ENCODE results near the gene PHF21B.

The PHF21B gene

GRCh38 chr22:44983878-44984482, 25.8 kb downstream of the PHF21B start:
- H3K27me3 ChIP-seq: peaks cover 6% of the 10 kb centered on the region
- no peak overlapping the region for H3K27ac ChIP-seq
- no peaks in the 10 kb centered on the region for H3K36me3 ChIP-seq
- no peaks in the 10 kb centered on the region for H3K4me1 ChIP-seq (ENCODE audit: control insufficient read depth in 1 of 2, insufficient read depth in 1 of 2, low read depth in 1 of 2, low read length in 1 of 2)
- no peak overlapping the region for H3K4me3 ChIP-seq (ENCODE audit: low read depth in 1 of 2, low read length in 1 of 2)
- no peak for TF ChIP-seq CTCF (IDR thresholded peaks at IDR 0.05)
- no peaks in the 10 kb centered on the region for H3K9me3 ChIP-seq

DNA sequence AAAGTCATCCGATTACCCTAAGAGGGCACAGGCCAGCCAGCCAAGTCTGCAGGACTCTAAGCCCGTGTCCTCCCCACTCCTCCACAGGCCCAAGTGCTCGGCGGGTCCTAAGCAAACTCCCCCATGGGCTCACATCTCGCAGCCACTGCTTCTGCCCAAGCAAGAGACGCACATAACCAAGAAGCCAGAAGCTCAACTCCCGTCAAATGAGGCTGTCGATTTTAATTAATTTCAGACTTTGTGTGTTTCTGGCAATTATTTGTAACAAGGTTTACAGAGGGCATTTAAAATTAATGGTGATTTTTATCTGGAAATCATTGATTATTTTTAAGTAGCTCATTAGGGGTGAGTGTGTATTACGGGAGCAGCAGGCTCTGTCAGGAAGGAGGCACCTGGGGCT, 27.4 kb downstream of the PHF21B start:
- H3K4me1 ChIP-seq (ENCODE audit: control insufficient read depth in 1 of 2, insufficient read depth in 1 of 2, low read depth in 1 of 2, low read length in 1 of 2): no peaks in the 10 kb centered on the region
- H3K27me3 ChIP-seq: peaks cover 6% of the 10 kb centered on the region
- H3K27ac ChIP-seq: no peak overlapping the region
- no peaks in the 10 kb centered on the region for H3K9me3 ChIP-seq
- no peak for TF ChIP-seq CTCF (IDR thresholded peaks at IDR 0.05)
- H3K36me3 ChIP-seq: no peaks in the 10 kb centered on the region
- H3K4me3 ChIP-seq (ENCODE audit: low read depth in 1 of 2, low read length in 1 of 2): no peak overlapping the region

GRCh38 chr22:44981857-44982256, 27.9 kb downstream of the PHF21B start:
- H3K27me3 ChIP-seq: peaks cover 6% of the 10 kb centered on the region
- no peaks in the 10 kb centered on the region for H3K36me3 ChIP-seq
- H3K4me3 ChIP-seq (ENCODE audit: low read depth in 1 of 2, low read length in 1 of 2): no peak overlapping the region
- H3K4me1 ChIP-seq (ENCODE audit: control insufficient read depth in 1 of 2, insufficient read depth in 1 of 2, low read depth in 1 of 2, low read length in 1 of 2): no peaks in the 10 kb centered on the region
- no peak overlapping the region for H3K27ac ChIP-seq
- no peak for TF ChIP-seq CTCF (IDR thresholded peaks at IDR 0.05)
- H3K9me3 ChIP-seq: no peaks in the 10 kb centered on the region

DNA sequence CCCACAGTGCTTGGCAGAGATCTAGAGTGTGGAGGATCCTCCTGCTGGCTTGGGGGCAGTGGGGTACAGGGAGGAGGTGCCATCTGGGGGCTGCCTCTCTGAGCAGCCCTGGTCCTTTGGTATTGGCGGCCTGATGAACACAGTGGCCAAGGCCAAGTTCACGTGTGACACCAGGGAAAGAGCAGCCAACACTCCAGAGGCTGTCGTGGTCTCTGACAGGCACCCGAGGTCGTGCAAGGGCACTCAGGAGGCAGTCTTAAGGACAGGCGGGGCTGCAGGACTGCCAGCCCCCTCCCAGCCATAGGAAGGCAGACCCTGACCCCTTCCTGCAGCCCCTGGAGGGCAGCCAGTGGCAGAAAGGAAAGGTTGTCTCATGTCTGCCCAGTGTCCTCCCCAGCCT, 30.7 kb downstream of the PHF21B start:
- Histone ChIP-seq H3K27ac (no peak overlapping the region), H3K4me1 (ENCODE audit: control insufficient read depth in 1 of 2, insufficient read depth in 1 of 2, low read depth in 1 of 2, low read length in 1 of 2) (no peaks in the 10 kb centered on the region), H3K36me3 (no peaks in the 10 kb centered on the region), H3K27me3 (peaks cover 6% of the 10 kb centered on the region), H3K9me3 (no peaks in the 10 kb centered on the region), H3K4me3 (ENCODE audit: low read depth in 1 of 2, low read length in 1 of 2) (no peak overlapping the region)
- TF ChIP-seq CTCF (IDR thresholded peaks at IDR 0.05): no peak

DNA sequence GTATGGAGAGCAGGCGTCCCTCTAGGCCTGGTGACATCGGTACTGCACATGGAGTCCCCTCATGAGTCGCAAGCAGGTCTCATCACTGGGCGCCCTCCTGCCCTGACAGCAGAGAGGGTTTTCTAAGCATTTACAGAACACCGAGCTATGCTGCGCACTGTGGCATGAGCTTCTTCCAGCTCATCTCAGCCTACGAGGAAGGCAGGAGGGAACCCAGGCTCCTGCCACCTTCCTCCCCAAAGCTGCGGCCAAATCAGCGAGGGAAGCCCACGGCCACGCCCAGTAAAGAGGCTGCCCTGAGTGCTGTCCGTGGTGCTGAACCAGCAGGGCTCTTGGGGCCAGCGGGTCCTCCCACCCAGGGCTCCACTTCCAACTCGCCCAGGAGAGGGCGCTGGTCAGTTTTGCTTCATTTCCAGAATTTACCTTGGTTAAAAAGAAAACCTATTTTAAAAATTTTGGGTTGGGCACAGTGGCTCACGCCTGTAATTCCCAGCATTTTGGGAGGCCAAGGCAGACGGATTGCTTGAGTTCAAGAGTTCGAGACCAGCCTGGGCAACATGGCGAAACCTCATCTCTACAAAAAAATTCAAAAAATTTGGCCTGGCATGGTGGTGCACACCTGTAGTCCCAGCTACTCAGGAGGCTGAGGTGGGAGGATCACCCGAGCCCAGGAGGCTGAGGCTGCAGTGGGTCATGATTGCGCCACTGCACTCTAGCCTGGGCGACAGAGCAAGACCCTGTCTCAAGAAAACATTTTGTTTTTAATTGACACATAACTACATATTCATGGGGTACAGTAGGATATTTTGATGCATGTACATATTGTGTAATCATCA, 34.2 kb downstream of the PHF21B start:
- Histone ChIP-seq H3K9me3 (no peaks in the 10 kb centered on the region), H3K36me3 (no peaks in the 10 kb centered on the region), H3K27me3 (peaks cover 2% of the 10 kb centered on the region), H3K4me3 (ENCODE audit: low read depth in 1 of 2, low read length in 1 of 2) (no peak overlapping the region), H3K4me1 (ENCODE audit: control insufficient read depth in 1 of 2, insufficient read depth in 1 of 2, low read depth in 1 of 2, low read length in 1 of 2) (no peaks in the 10 kb centered on the region), H3K27ac (no peak overlapping the region)
- TF ChIP-seq CTCF (IDR thresholded peaks at IDR 0.05): no peak
